ENCODE results near the gene LONRF2.

- TF ChIP-seq CTCF (IDR thresholded peaks at IDR 0.05; ENCODE audit: poor library complexity) (no peak), EZH2phosphoT487 (IDR thresholded peaks at IDR 0.05; ENCODE audit: low read depth, severe bottlenecking, unreplicated experiment) (no peak)
Measured at GRCh38 chr2:100244881-100245605, 77.3 kb downstream of the LONRF2 start.

Data from hepatocyte (in vitro differentiated cells).